Posterior vena cava (tissue), 2 donors: Measurements from ENCODE around the gene SH3GL3. TPM values are rescaled to one million over a fixed set of nuclear protein-coding genes. Genes with fewer than 3 reads are reported as not detected.

Experiments
- DNase-seq: peaks from one replicate; pipeline ENCODE4 v3.0.0-alpha.2; 2020; ENCODE audit warnings: low spot score
- intact Hi-C, 2 donors: fragments of 100-400 bp; cut with DNase I; formaldehyde crosslinking; loops; one replicate each; pipeline versions ENCODE4 v1.14.1 to v1.14.2; 2022 to 2023
- long read RNA-seq, 2 donors: library from polyadenylated mRNA; unstranded; transcript quantifications; one replicate each; pipeline ENCODE4 v2.0.0, GENCODE V29; 2020 to 2021
- total RNA-seq, 2 donors: library from RNA; stranded (reverse); fragmentation: NEBNext Ultra II Directional; extraction: Animal tissue kit (Norgen Biotek cat#: 25700); gene quantifications; one replicate each; pipeline ENCODE4 v1.2.1, GENCODE V29; 2021
- donor health status: DM: yes; HTN: yes; CAD: no.
- donor health status: DM: yes; HTN: yes; CAD: no.

SH3GL3 gene, protein sequence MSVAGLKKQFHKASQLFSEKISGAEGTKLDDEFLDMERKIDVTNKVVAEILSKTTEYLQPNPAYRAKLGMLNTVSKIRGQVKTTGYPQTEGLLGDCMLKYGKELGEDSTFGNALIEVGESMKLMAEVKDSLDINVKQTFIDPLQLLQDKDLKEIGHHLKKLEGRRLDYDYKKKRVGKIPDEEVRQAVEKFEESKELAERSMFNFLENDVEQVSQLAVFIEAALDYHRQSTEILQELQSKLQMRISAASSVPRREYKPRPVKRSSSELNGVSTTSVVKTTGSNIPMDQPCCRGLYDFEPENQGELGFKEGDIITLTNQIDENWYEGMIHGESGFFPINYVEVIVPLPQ
- total RNA-seq = under 1 TPM in 1 of 2 donors, not detected in 1; 0.29 TPM
- long read RNA-seq, donor 1, partial matches to known transcripts = 0 of 1 reads
- long read RNA-seq, donor 1, other reads (novel, unspliced or antisense) = 1 of 1 reads
- long read RNA-seq, donor 2 = 0 reads

DNA sequence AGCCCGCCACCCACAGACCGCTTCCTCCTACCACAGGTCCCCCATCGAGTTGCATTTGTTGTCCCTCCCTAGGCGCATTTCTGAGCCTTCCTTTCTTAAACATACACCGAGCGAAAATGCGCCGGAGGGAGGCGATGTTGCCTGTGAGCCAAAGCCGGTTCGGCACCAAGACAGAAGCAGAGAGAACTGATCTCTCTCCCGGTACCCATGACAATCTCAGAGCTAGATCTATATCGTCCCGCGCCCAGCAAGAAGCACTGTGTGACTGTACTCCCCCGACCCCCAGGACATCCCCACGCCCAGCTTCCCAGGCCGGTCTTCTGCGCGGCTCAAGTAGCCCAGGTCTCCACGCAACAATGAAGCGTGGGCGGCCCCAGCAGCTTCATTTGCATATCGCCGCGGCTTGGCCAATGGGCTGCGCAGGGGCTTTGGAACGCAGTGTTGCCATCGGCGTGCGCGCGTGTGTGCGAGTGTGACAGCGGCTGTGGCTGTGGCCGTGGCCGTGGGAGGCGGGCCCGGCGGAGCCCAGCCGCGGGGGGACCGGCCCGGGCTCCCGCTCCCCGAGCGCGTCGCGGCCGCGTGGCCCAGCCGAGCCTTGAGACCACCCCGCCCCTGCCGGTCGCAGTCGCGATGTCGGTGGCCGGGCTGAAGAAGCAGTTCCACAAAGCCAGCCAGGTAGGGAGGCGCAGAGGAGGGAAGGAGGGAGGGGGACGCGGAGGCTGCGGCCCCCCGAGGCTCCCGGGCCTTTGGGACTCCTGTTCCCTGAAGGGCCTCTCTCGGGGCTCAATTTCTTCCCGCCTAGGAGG, at the start of gene SH3GL3:
TSS of gene SH3GL3 (plus strand) at position 438 of the 806 bp plus-strand sequence. CDS start at position 631, 193 bp downstream.
- intact Hi-C loops = no loop called here
- DNase-seq = peak; percentile 92

DNA sequence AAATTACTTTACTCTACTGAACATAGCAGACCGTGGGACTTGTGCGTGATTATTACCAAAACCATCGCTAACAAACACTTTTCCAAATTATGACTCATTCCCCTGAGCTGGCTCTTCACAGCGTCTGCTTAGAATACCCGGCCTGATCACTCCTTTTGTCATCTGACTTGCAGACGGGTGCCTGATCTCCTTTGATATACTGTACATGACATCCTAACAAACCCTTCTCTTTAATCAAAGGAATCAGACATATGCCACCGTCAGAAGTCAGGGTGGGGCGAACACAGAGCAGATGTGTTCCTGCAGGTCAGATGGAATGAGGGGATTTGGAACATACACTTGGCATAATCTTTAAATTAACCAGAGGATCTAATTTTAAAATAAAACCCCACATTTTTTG, 48.5 kb upstream of the SH3GL3 start:
- DNase-seq = no peak
- intact Hi-C loops = no loop called here

DNA sequence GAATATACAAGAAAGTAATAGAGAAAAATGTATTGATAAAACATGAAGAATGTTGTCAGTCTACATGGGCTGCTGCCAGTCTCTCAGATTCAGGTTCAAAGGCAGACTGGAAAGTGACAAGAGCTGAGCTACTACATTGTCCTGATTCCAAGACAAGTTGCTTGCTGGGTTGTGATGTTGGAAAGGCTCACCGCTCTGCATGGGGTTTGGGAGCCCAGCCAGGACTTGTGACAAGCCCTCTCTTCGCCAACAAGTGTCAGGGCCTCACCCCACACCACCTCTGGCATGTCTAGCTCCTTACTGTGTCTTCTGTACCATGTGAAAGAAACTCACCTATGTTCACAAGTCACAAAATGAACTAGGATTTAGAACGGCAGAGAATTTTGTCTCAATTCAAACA, 43.0 kb upstream of the SH3GL3 start:
- no peak for DNase-seq
- intact Hi-C loops = no loop called here

DNA sequence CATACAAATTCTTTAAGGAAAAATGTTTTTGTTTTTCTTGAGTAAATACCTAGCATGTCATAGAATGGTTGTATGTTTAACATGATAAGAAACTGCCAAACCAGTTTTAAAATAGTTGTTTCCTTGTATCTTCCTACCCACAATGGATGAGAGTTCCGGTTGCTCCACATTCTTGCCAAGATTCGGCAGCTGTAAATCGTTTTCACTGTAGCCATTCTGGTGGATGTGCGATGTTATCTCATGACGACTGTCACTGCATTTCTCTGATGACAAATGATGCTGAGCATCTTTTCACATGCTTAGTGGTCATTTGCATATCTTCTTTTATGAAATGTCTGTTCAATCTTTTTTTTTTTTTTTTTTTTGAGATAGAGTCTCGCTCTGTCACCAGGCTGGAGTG, 36.6 kb upstream of the SH3GL3 start:
- no peak for DNase-seq
- intact Hi-C loops = no loop called here

DNA sequence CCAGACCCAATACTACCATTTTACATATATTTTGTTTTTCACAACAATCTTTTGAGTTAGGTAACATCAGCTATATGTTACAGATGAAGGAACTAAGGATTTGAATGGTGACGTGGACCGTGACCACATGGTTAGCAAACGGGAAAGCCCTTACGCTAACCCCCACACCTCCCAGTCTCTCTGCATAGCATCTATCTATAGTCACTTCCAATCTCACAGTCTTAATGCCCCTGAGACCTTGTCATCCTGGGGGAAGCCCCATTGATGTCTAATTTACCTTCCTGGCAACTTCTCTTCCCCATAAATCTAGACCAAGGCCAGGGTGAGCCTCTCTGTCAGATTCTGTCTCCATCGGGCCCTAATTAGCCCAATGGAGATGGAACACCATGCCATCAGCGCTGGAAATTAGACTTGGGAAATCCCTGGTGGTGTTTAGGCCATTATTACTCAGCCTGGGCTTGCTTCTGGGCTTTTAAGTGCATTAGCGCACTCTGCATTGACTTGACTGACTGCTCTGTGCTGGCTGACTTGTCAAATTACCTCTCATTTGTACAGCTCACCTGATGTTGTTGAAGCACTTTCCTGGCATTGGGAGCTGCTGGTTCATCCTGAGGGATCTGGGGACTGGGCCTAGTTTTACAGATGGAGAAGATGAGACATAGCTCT, 34.0 kb upstream of the SH3GL3 start:
- no peak for DNase-seq
- intact Hi-C loops = no loop called here

DNA sequence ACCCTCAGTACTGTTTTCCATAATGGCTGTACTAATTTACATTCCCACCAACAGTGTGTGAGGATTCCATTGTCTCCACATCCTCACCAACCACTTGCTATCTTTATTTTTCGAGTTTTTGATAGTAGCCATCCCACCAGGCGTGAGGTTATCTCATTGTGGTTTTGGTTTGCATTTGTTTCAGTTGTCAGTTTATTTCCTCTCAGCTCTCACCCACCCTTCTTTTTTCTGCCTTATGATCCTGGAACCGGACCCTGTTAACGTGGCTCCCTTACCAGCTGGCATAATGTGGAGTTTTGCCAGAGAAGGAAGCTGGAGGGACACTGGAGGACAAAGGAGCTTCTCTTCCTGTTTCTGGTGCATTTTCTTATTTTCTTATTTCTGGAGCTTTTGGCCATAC, 25.1 kb upstream of the SH3GL3 start:
- intact Hi-C loops = no loop called here
- no peak for DNase-seq

DNA sequence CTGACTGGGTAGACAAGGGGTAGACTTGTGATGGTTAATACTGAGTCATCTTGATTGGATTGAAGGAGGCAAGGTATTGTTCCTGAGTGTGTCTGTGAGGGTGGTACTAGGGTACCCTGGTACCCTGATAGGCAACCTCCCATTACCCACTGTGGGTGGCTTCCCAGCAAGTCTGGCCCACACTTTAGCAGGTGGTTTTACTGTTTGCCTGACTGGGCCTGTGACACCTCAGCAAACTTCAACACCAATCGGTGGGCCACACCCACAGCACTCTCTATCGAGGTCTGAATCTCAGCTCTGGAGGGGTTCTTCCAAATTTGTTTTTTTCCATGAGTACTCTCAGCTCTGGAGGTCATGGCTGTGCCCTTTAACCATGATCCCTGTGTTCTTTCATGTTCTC, 24.6 kb upstream of the SH3GL3 start:
- intact Hi-C loops = no loop called here
- no peak for DNase-seq

DNA sequence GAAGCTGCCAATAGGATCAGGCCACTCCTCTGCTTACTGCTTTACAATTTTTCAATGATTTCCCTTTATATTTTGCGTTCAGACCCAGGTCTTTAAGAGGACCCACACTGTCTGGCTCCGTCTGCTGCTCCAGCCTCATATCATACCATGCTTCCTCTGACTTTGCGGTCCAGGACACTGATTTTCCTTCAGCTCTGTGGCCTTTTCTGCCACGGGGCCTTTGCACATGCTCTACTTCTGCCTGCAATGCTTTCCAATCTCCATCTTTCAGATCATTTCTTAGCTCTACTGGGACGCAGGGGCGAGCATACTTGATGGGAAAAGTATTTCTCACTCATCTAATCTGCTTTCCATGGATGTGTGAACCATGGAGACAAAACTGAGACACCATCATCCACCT, 23.0 kb upstream of the SH3GL3 start:
- DNase-seq = no peak
- intact Hi-C loops = no loop called here

DNA sequence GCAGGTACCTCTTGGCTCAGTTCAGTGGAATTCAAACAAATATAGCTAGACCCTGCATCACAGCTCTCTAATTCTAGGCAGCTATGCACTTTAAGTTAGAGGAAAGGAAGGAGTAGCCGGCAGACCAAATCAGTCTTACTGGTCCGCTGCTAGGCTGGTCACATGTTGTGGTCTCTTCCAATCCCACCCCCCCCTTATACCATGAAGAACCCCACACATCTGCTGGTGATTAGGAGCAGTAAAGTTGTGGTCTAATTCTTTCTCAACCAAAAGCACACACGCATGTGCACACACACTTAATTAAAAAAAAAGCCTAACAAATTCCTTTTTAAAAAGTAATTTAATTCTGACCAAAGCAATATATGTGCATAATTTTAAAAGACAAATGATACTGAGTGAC, 16.7 kb upstream of the SH3GL3 start:
- intact Hi-C loops = loop anchor here (10.0 kb wide), 2 partner anchors 124 to 144 kb away; no protein-coding TSS in a partner anchor
- no peak for DNase-seq

DNA sequence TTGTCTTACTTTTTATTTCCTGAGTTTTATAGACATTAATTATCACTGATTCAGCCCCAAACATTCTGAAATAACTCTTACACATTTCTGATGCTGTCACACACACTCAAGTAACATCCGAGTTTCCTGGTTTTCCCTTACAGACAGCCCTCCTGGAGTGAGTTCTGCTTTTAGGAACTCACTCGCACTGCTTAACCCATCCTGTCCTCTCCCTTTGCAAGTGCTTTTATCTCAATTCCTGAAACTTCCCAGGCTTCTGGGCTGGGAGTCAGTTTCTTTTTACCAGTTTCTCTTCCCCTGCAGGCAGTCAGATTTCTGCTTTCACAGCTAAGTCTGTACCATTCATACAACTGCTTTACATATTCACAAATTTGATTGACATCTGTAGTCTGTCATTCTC, 15.6 kb upstream of the SH3GL3 start:
- intact Hi-C loops = loop anchor here (10.0 kb wide), 2 partner anchors 123 to 143 kb away; no protein-coding TSS in a partner anchor
- no peak for DNase-seq

DNA sequence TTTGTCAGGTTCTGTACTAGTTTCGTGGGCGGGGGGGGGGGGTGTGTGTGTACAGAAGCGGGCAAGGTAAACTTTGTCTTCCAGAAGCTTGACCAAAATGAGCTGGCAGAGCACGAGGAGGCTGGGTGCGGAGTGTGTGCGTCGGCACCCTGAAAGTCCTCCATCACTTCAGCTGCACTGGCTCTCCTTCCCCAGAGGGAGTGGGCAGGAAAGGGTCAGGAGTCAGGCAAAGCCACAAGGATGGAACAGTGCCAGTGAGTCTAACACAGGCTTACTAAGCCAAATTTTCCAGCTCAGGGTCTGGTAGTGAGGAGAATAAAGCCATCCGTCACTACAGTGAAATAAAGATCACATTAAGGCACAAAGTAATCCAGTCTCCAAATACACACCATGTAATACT, 11.9 kb upstream of the SH3GL3 start:
- intact Hi-C loops = loop anchor here (10.0 kb wide), 2 partner anchors 120 to 140 kb away; no protein-coding TSS in a partner anchor
- no peak for DNase-seq

DNA sequence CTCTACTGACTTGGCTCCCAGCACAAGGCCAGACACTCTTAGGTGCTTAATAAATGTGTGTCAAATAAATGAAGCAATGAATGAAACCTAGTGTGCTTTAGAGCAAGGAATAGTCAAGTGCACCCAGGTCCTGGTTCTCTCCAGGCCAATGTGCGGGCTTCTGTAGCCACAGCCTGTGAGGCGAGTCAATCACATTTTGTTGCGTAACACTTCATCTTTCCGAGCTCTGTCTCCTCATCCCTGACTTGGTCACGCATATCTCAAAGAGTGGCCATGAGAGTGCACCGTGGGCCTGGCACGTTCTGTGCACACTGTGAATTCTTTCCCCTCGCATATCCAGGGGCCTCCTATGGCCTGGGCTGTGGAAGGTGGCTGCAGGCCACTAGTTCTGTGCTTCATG, 11.4 kb upstream of the SH3GL3 start:
- DNase-seq = no peak
- intact Hi-C loops = loop anchor here (10.0 kb wide), 2 partner anchors 119 to 139 kb away; no protein-coding TSS in a partner anchor

DNA sequence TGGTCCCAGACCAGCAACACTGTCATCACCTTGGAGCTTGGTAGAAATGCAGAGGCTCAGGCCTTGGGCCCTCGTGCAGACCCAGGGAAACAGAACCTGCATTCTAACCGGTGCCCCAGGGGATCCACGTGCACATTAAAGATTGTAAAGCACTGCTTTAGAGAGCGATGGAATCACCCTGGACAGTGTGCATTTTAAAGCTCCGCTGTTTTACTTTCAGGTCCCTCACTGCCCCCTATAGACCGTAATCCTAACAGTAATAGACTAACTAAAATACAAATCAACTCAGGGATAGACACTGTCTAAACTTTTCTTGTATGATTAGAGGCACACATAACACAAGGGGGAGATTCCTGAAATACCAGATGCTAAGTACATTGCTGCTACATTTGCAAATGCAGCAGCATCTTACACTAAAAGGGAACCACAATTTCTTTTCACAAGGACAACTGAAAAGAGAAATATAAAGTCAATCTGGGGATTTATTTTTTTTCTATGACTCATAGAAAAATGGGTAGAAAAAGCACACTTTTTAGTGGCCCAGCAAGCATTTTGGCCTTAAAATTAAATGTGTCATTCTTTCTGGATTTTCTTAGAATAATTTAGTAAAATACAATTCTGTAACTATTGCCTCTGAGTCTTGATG, 10.5 kb upstream of the SH3GL3 start:
- DNase-seq = no peak
- intact Hi-C loops = loop anchor here (10.0 kb wide), 2 partner anchors 118 to 138 kb away; no protein-coding TSS in a partner anchor

DNA sequence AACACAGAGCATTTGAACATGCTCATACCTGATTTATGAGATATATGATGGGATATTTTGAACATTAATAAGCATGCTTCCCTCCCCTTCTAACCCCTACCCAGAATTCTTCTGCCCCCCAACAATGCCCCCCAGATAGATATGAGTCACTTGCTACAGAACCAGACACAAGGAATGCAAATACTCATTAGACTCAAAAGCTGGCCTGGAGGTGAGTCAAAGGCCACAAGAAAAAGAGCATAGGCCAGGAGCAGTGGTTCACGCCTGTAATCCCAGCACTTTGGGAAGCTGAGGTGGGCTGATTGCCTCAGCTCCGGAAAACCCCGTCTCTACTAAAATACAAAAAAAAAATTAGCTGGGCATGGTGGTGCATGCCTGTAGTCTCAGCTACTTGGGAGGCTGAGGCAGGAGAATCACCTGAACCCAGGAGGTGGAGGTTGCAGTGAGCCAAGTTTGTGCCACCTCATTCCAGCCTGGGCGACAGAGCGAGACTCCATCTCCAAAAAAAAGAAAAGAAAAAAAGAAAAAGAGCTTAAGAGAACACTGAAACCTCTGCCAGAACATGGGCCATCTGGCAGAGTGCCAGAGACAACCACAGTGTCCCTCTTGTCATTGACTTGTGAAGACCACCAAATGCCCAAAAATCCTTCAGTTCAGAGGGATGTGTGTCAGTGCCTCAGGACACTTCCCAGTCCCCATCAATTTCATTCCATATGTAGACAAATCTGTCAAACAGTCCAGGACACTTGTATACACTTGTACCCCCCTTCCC, 3.9 kb upstream of the SH3GL3 start:
- DNase-seq = no peak
- intact Hi-C loops = no loop called here

DNA sequence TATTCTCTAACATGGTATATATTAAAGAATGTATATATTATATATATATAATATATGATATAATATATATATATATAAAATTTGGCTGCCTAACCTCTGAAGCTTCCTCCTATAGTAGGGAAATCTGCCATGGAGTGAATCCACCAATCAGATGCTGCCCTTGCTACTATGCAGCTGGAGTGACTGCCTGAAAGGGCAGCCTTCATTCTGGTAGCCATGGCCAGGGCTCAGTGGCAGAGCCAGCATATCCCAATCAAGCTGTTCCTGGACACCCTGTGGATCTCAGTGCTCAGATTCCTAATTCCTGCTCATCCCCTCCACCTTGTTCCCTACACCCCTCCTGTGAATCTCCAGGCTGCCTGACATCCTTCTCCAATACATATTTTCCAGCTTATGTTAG, 2.2 kb upstream of the SH3GL3 start:
- DNase-seq = no peak
- intact Hi-C loops = no loop called here

DNA sequence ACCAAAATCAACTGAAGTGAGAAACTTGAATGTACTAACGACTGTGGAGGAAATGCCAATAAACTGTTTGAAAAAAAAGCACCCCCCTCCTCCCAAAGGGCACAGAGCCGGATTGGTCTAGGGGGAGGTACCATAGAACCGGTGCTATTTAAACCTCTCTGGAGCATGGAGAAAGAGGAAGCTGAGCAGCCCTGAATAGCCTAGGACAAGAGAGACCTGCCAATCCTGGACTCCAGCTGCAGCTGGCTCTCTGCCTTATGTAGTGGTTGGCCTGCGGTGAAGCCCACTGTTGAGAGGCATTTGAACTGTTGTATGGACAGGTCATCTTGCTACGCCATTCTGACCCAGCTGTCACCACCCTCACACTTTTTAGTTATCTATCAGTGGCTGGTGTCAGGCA, 1.5 kb upstream of the SH3GL3 start:
- DNase-seq = no peak
- intact Hi-C loops = no loop called here

DNA sequence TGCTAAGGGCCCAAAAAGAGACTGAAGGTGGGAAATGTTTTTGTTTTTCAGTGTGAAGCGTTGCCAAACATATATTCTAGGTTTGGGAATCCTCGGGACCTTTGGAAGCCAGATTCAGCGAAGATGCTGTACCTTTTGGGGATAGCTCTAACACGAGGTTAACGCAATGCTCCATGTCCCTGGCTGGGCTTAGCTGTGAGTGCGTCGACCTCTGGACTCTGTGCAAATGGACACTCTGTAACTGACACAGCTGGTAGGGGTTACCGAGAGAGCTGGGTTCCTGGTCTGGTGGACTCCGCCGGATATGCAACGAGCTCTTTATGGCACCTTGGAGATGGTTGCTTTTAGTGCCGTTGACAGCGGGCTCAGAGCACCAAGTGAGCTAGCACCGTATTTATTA, 724 bp upstream of the SH3GL3 start:
- DNase-seq = no peak
- intact Hi-C loops = no loop called here

DNA sequence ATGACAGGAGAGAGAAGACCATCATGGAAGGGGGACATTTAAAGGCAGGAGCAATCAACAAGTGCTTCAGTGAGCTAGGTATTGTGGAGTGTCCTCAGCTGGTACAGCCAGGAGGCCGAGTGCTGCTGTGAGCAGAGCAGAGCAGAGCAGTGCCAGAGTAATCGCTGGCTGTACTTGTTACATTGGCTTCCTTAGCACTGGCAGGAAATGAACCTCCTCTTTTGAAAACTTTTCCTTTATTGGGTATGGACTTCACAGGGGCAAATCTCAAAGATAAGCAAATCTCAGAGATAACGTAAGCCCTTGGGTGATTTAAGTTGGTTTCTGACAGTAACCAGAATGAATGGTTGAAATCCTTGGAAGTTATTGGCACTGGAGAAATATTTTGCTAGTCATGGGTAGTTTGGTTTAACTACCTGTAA, 2.1 kb downstream of the SH3GL3 start:
- no peak for DNase-seq
- intact Hi-C loops = no loop called here
